Natural killer cell (primary cell): ENCODE data around the gene RFLNA. TPM values are rescaled to one million over a fixed set of nuclear protein-coding genes. Genes with fewer than 3 reads are reported as not detected.
"Not testable (repeated sequence)": the region's sequence is repeated elsewhere in the genome, so short reads cannot be mapped to it uniquely, and the experiment has no call there.

Experiments
- ATAC-seq, 3 donors: fragments of 150-1000 bp in 2 of 3; fragments of 200-7000 bp in 1 of 3; cut with Tn5 transposase; 1 replicate in 1 of 3; 2 replicates in 2 of 3; pipeline ENCODE4 v1.10.0; 2021; ENCODE audit warnings: mild to moderate bottlenecking in 2 of 3, moderate library complexity in 2 of 3
- DNase-seq, 2 donors: peaks; one replicate each; pipeline versions ENCODE4 v3.0.0 to v3.0.0-alpha.2; 2013 to 2021; ENCODE audit warnings: mixed read lengths in 1 of 2
- H3K27ac ChIP-seq: one replicate; pipeline ENCODE4 v1.5.1; 2013; ENCODE audit warnings: mild to moderate bottlenecking, low read length
- H3K27me3 ChIP-seq: one replicate; pipeline ENCODE4 v1.6.1; 2013; ENCODE audit warnings: low read length; ENCODE audit not compliant: control insufficient read depth, insufficient read depth
- H3K36me3 ChIP-seq: one replicate; pipeline ENCODE4 v1.6.1; 2013; ENCODE audit warnings: low read length; ENCODE audit not compliant: control insufficient read depth, insufficient read depth
- H3K4me1 ChIP-seq: one replicate; pipeline ENCODE4 v1.6.1; 2013; ENCODE audit warnings: low read length; ENCODE audit not compliant: control insufficient read depth, insufficient read depth
- H3K4me3 ChIP-seq: one replicate; pipeline ENCODE4 v1.5.1; 2013; ENCODE audit warnings: low read length
- H3K9me3 ChIP-seq: one replicate; pipeline ENCODE4 v1.6.1; 2013; ENCODE audit warnings: low read length; ENCODE audit not compliant: control insufficient read depth, insufficient read depth
- H3K27ac Mint-ChIP-seq, 2 donors: one replicate each; pipeline ENCODE4 v1.8.0; 2022; ENCODE audit warnings: mild to moderate bottlenecking in 2 of 2, mixed read lengths in 2 of 2, moderate library complexity in 1 of 2
- H3K27me3 Mint-ChIP-seq, 2 donors: one replicate each; pipeline ENCODE4 v1.8.0; 2022; ENCODE audit warnings: low read depth in 2 of 2, mixed read lengths in 2 of 2
- H3K36me3 Mint-ChIP-seq: one replicate; pipeline ENCODE4 v1.8.0; 2022; ENCODE audit warnings: mixed read lengths
- H3K4me1 Mint-ChIP-seq, 2 donors: one replicate each; pipeline ENCODE4 v1.8.0; 2022; ENCODE audit warnings: mixed read lengths in 2 of 2
- H3K4me3 Mint-ChIP-seq: one replicate; pipeline ENCODE4 v1.8.0; 2022; ENCODE audit warnings: mild to moderate bottlenecking, moderate library complexity, mixed read lengths
- H3K9me3 Mint-ChIP-seq, 2 donors: one replicate each; pipeline ENCODE4 v1.8.0; 2022; ENCODE audit warnings: mixed read lengths in 2 of 2
- WGBS: methylation state at CpG from one replicate; pipeline ENCODE4 v1.1.7; 2013; ENCODE audit warnings: missing lambda C conversion rate; ENCODE audit not compliant: insufficient coverage; 5-methylcytosine and 5-hydroxymethylcytosine counted together
- intact Hi-C: fragments of 100-400 bp; cut with micrococcal nuclease; formaldehyde crosslinking; loops from one replicate; pipeline ENCODE4 v1.14.2; 2022
- total RNA-seq, 4 donors: library from RNA; stranded (reverse); fragments of 120-200 nt in 1 of 4; gene quantifications; one replicate each; pipeline versions ENCODE4 v1.2.3 to v1.2.4, GENCODE V29; 2013 to 2022
- TF ChIP-seq, protein P1 (sequence below): fragments of 200-600 bp; IDR thresholded peaks from one replicate; pipeline ENCODE4 v1.8.0; 2022; ENCODE audit warnings: antibody characterized with exemption

RFLNA gene
- total RNA-seq, 3 donors from 2014 or later (not counting 1 experiment from before 2014, with no cell fraction given) = 0.85 TPM; not detected in 2

DNA sequence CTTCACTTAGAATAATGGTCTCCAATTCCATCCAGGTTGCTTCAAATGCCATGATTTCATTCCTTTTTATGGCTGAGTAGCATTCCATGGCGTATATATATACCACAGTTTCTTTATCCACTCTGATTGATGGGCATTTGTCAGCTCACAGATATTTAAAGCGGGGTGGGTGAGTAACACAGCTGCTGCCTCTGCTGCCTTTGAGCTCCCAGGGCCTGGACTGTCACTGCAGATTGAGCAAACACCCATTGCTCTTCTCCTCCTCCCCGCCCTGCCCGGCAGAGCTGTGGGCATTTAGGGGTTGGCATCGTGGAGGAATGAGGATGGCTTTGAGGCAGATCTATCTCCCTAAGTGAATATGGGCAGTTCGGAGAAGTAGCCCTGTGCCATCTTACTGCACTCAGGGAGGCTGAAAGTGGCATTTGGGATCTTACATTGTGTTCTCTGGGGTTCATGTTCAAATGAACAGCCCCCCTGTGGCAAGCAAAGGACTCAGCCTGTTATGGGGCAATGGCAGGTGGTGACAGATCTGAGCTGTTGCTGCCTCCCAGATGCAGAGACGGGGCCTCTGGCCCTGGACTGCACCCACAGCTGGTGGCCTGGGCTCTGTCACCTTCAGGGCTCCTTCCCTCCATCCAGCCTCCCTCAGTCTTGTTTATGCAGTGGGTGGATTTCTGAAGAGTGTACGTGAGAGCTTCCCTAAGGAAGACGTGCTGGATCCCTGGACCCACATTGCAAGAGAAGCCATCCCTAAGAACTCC, 4.9 kb downstream of the RFLNA start:
- no peaks in the 10 kb centered on the region for H3K9me3 Mint-ChIP-seq
- H3K9me3 ChIP-seq = no peaks in the 10 kb centered on the region
- H3K27ac ChIP-seq = no peak overlapping the region
- no peaks in the 10 kb centered on the region for H3K4me1 Mint-ChIP-seq
- H3K36me3 ChIP-seq = no peaks in the 10 kb centered on the region
- H3K4me3 Mint-ChIP-seq = no peak overlapping the region
- H3K36me3 Mint-ChIP-seq = no peaks in the 10 kb centered on the region
- no peak overlapping the region for H3K4me3 ChIP-seq
- intact Hi-C loops = no loop called here
- WGBS = 88% methylated on average over 8 of the region's 9 CpGs
- ATAC-seq (no peak), DNase-seq (no peak)
- TF ChIP-seq, protein P1, sequence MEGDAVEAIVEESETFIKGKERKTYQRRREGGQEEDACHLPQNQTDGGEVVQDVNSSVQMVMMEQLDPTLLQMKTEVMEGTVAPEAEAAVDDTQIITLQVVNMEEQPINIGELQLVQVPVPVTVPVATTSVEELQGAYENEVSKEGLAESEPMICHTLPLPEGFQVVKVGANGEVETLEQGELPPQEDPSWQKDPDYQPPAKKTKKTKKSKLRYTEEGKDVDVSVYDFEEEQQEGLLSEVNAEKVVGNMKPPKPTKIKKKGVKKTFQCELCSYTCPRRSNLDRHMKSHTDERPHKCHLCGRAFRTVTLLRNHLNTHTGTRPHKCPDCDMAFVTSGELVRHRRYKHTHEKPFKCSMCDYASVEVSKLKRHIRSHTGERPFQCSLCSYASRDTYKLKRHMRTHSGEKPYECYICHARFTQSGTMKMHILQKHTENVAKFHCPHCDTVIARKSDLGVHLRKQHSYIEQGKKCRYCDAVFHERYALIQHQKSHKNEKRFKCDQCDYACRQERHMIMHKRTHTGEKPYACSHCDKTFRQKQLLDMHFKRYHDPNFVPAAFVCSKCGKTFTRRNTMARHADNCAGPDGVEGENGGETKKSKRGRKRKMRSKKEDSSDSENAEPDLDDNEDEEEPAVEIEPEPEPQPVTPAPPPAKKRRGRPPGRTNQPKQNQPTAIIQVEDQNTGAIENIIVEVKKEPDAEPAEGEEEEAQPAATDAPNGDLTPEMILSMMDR = no peak
- H3K27ac Mint-ChIP-seq = no peak overlapping the region
- H3K4me1 ChIP-seq = peaks cover 2% of the 10 kb centered on the region
- H3K27me3 ChIP-seq = peaks cover 7% of the 10 kb centered on the region
- H3K27me3 Mint-ChIP-seq = peaks cover 21 to 24% of the 10 kb centered on the region in 2 donors

DNA sequence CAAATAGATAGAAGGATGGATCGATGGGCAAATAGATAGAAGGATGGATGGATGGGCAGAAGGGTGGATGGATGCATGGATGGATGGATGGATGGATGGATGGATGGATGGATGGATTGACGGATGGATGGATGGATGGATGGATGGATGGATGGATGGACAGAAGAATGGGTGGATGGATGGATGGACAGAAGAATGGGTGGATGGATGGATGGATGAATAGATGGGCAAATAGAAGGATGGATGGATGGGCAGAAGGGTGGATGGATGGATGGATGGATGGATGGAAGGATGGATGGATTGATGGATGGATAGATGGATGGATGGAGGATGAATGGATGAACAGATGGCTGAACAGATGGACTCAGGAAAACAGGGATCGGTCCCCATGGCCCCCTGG, 5.8 kb downstream of the RFLNA start:
- H3K27me3 ChIP-seq, H3K27ac ChIP-seq, H3K4me3 Mint-ChIP-seq, H3K4me3 ChIP-seq, DNase-seq, H3K9me3 ChIP-seq, H3K4me1 Mint-ChIP-seq, H3K36me3 Mint-ChIP-seq, H3K36me3 ChIP-seq, H3K9me3 Mint-ChIP-seq, intact Hi-C loops, ATAC-seq, H3K4me1 ChIP-seq, H3K27ac Mint-ChIP-seq: not testable (repeated sequence)
- H3K27me3 Mint-ChIP-seq = peaks cover 21 to 24% of the 10 kb centered on the region in 2 donors
- WGBS = 76% methylated on average over 3 of the region's 3 CpGs

DNA sequence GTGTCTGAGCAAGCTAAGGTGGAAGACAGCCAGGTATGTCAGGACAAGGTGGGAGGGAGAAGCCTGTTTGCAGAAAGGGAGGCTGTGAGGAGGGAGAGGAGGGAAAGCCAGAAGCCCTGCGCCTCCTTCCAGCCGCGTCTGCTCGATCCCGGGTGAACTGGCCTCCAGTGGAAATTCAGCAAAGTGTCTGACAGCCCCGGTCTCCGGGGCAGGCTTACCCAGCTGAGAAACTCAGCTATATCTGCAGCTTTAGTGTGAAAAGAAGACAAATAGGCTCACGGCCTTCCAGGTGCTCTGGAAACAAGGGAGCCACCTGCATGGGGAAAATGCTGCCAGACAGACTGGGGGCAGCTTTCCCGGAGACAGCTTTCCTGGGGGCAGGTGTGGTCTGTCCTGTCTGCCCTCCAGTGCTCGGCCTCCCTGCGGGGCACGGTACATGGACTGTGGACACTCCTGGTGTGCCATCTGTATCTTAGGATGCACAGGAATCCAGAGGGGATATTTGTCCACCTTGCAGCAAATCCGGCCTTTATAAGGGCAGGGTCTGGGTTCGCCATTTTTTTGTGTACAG, 6.3 kb downstream of the RFLNA start:
- no peak for DNase-seq
- TF ChIP-seq, protein P1 = no peak
- H3K36me3 Mint-ChIP-seq = no peaks in the 10 kb centered on the region
- no peaks in the 10 kb centered on the region for H3K36me3 ChIP-seq
- H3K27me3 ChIP-seq = peaks cover 5% of the 10 kb centered on the region
- H3K27ac Mint-ChIP-seq = no peak overlapping the region
- peaks cover 2% of the 10 kb centered on the region for H3K4me1 ChIP-seq
- H3K9me3 ChIP-seq = no peaks in the 10 kb centered on the region
- H3K9me3 Mint-ChIP-seq = no peaks in the 10 kb centered on the region
- intact Hi-C loops = no loop called here
- H3K27me3 Mint-ChIP-seq = peaks cover 16 to 22% of the 10 kb centered on the region in 2 donors
- no peak for ATAC-seq
- no peaks in the 10 kb centered on the region for H3K4me1 Mint-ChIP-seq
- no peak overlapping the region for H3K27ac ChIP-seq
- WGBS = 86% methylated on average over 14 of the region's 14 CpGs
- no peak overlapping the region for H3K4me3 ChIP-seq
- no peak overlapping the region for H3K4me3 Mint-ChIP-seq

DNA sequence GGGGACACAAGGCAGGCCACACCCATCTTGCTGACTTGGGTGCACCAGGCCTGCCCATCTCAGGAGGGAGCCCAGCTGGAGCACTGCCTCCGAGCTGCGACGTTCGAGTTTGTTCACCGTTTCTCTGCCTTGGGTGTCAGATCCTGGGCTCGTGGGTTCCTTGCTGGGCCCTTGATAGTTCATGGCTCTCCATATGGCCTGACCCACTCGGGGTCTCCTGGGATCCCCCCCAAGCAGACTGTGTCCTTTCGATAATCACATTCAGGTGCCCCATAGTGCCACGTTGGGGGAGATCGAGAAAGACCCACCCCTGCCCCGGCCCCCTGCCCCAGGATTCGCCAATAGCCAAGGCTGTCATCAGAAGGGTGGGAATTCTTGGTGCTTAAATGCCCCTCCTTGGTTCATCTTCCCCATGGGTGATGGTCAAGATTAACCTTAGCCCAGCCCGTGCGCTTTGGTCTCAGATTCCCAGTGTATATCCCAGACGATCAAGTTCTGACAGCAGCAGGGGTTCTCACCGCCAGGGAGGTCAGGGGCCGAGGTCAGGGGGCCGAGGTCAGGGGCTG, 7.4 kb downstream of the RFLNA start:
- H3K4me3 Mint-ChIP-seq = no peak overlapping the region
- WGBS = 92% methylated on average over 18 of the region's 18 CpGs
- H3K27me3 ChIP-seq = no peaks in the 10 kb centered on the region
- H3K36me3 Mint-ChIP-seq = no peaks in the 10 kb centered on the region
- TF ChIP-seq, protein P1 = no peak
- H3K4me3 ChIP-seq = no peak overlapping the region
- intact Hi-C loops = no loop called here
- no peaks in the 10 kb centered on the region for H3K9me3 ChIP-seq
- no peaks in the 10 kb centered on the region for H3K4me1 Mint-ChIP-seq
- ATAC-seq = no peak
- H3K27ac Mint-ChIP-seq = no peak overlapping the region
- H3K27ac ChIP-seq = no peak overlapping the region
- H3K9me3 Mint-ChIP-seq = no peaks in the 10 kb centered on the region
- H3K4me1 ChIP-seq = no peaks in the 10 kb centered on the region
- H3K36me3 ChIP-seq = no peaks in the 10 kb centered on the region
- peaks cover 6 to 11% of the 10 kb centered on the region in 2 donors for H3K27me3 Mint-ChIP-seq
- DNase-seq = no peak
